Mesodermal cell (in vitro differentiated cells): ENCODE measurements around the gene LIPI.
"Not testable (repeated sequence)": the region's sequence is repeated elsewhere in the genome, so short reads cannot be mapped to it uniquely, and the experiment has no call there.

ENCODE experiments used
- H3K27ac ChIP-seq: 2 replicates; pipeline ENCODE4 v1.7.0; 2013; ENCODE audit warnings: mild to moderate bottlenecking, low read depth, low read length, moderate library complexity; ENCODE audit not compliant: severe bottlenecking
- H3K36me3 ChIP-seq: 2 replicates; pipeline ENCODE4 v1.7.1; 2013; ENCODE audit warnings: mild to moderate bottlenecking, low read length, moderate library complexity; ENCODE audit not compliant: control insufficient read depth, insufficient read depth
- H3K4me1 ChIP-seq: one replicate; pipeline ENCODE4 v1.7.1; 2013; ENCODE audit warnings: mild to moderate bottlenecking, low read length; ENCODE audit not compliant: insufficient read depth, control insufficient read depth, poor library complexity, severe bottlenecking
- H3K4me3 ChIP-seq: 2 replicates; pipeline ENCODE4 v1.7.0; 2013; ENCODE audit warnings: low read length, control low read depth, mild to moderate bottlenecking; ENCODE audit not compliant: insufficient read depth, poor library complexity, severe bottlenecking; ENCODE audit errors: extremely low read depth
- H3K9me3 ChIP-seq: 2 replicates; pipeline ENCODE4 v1.7.1; 2013; ENCODE audit warnings: mild to moderate bottlenecking, low read length, moderate library complexity; ENCODE audit not compliant: control insufficient read depth
- WGBS, 2 experiments: methylation state at CpG; one replicate each; pipeline ENCODE4 v1.1.5; 2013; ENCODE audit warnings: missing lambda C conversion rate in 2 of 2; ENCODE audit not compliant: insufficient coverage in 2 of 2; 5-methylcytosine and 5-hydroxymethylcytosine counted together

The LIPI gene

GRCh38 chr21:14058995-14059627, 151.6 kb downstream of the LIPI start:
- H3K9me3 ChIP-seq, H3K4me1 ChIP-seq, H3K36me3 ChIP-seq, H3K27ac ChIP-seq, H3K4me3 ChIP-seq: not testable (repeated sequence)
- WGBS, 2 experiments = 92 to 95% methylated on average over 8 to 11 of the region's 12 CpGs
